NCI-H1417 treated with DMSO at 0.1 percent for 48 hours (cell line): ENCODE results near the gene TICAM2.
A peak's percentile ranks its signal among the peaks of the same experiment; 100 is the strongest.
"Not testable (repeated sequence)": the region's sequence is repeated elsewhere in the genome, so short reads cannot be mapped to it uniquely, and the experiment has no call there.

Source experiments
- DNase-seq: peaks from one replicate; lab custom pipeline; 2025; lab: John Stamatoyannopoulos, UW

Gene TICAM2, protein sequence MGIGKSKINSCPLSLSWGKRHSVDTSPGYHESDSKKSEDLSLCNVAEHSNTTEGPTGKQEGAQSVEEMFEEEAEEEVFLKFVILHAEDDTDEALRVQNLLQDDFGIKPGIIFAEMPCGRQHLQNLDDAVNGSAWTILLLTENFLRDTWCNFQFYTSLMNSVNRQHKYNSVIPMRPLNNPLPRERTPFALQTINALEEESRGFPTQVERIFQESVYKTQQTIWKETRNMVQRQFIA

DNA sequence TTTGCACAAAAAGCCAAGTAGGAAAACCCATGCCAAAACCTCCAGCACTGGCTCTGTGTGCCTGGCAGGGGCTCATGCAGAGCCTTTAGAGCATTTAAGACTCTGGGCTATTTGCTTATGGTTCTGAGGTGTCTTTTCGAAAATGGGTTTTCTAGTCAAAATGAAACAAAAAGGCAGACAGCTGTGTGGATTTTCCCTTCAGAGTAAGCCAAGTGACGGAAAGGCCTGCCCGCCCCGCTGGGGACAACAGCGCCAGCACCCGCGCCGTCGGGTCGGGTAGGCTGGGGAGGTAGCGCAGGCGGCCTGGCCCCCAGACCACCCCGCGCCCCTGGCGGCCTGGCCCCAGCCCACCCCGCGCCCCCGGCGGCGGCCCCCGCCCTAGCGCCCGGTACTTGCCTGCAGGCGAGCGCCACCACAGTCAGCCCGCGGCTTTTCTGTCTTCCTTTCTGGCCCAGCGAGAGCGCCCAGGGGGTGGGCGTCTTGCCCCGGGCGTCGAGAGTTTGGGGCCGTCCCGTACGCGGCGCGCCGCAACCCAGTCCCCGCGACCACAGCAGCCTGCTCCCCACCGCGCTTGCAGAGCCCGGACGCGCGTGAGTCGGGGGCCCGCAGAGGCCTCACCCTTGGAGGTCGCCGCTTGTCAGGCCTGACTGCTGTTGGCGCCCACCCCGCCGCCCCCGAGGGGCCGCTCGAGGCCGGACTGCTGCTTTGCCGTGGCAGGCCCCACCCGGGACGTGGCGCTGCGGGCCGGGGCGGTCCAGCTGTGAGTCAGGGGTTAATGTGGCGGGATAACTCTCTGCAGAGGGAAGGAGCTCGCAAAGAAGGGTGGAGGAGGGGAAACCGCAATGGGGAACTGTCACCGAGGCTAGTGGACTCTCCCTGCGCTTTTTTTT, at the start of gene TICAM2:
TSS of gene TICAM2 (minus strand) at position 779 of the 890 bp plus-strand sequence. CDS start 21,223 bp downstream, outside the sequence.
- DNase-seq, result no peak

DNA sequence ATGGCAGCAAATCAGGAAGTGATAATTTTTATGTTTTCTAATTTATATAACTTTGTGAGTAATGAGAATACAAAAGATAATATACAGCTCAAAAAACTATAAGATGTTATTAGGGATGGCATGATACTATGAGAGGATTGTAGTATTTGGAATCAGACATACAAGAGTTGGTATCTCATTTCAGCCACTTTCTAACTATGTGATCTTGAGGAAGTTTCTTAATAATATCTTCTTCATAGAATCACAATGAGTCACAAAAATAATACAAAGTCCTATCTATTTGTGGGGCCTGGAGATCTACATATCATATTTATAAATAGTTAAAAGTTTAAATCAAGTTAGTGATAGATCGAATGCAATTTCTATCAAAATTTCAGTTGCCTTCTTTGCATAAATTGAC, 47.3 kb upstream of the TICAM2 start:
- DNase-seq, result no peak

GRCh38 chr5:115648056-115648455, 45.8 kb upstream of the TICAM2 start:
- no peak for DNase-seq

DNA sequence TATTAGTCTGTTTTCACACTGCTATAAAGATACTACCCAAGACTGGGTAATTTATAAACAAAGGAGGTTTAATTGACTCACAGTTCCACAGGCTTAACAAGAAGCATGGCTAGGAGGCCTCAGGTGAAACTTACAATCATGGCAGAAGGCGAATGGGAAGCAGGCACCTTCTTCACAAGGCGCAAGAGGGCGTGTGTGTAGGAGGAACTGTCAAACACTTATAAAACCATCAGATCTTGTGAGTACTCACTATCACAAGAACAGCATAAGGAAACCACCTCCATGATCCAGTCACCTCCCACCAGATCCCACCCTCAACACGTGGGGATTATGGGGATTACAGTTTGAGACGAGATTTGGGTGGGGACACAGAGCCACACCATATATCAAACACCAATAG, 43.1 kb upstream of the TICAM2 start:
- not testable (repeated sequence) for DNase-seq

GRCh38 chr5:115644046-115644445, 41.8 kb upstream of the TICAM2 start:
- no peak for DNase-seq

GRCh38 chr5:115641948-115642347, 39.7 kb upstream of the TICAM2 start:
- DNase-seq, result no peak

DNA sequence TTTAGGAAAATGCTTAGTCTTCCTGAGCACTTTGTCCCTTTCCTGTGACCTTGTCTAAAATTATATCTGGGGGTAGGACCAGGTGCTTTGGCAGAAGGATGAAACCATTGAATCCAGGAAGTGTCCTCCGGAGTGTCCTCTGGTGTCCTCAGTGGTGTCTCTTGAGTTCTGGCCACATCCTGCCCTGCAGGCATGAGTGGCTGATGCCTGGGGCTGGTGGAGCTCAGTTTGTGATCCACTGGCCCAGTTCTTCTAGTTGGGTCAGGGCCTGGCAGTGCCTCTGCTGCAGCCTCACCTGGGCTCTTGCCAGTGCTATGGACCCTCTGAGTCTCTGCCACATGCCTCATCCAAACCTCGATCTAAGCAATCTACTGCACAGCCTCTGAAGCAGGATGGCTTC, 38.0 kb upstream of the TICAM2 start:
- DNase-seq, result no peak

DNA sequence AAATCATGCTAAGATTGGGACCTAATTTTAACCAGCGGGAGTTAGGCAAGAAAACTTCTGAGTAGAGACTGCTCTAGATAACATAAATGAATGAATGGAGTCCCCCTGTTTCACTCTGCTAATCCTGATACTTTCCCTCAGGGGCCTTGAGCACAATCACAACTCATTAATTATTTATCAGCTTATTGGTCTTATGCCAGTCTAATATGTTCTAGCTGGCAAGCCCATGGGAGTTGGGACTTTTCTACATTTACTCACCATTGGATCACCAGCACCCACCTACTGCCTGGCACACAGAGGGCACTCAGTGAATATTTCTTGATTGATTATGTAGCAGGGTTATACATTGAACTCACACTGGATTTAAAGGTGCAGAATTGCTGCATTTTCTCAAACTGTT, 37.1 kb upstream of the TICAM2 start:
- no peak for DNase-seq

DNA sequence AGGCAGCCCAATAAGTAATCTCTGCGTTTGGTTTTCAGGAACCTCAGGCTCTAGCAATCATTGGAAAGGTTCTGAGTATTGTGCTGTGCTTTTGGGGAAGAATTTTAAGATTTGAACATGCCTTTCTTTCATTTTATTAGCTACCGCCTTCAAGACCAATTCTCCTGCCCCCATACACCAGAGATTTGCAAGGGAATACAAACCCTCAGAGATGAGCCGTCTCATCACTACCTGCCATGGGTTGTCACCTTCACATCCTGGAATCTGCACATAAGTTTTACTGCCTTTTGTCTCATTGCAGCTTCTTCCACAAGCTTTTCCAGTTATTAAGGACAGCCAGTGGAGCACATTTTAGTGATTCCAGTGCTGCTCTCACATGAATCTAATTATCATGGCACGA, 35.2 kb upstream of the TICAM2 start:
- no peak for DNase-seq

DNA sequence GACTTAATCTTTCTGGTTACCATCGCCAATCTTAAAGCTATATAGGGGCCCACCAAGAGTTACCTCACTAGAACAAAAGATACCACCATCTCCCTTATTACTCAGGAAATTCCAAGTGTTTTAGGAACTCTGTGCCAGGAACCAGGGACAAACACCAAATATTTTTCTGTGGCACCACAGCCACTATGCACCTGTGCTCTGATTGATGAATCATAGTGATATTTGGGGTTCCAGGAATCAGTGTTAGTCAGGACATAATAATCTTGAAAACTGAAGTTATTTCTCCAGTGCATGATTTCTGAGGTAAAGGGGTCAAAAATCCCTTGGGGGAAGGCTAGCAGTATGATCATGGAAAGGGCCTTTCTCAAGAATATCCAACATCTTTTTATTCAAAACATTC, 33.7 kb upstream of the TICAM2 start:
- no peak for DNase-seq

DNA sequence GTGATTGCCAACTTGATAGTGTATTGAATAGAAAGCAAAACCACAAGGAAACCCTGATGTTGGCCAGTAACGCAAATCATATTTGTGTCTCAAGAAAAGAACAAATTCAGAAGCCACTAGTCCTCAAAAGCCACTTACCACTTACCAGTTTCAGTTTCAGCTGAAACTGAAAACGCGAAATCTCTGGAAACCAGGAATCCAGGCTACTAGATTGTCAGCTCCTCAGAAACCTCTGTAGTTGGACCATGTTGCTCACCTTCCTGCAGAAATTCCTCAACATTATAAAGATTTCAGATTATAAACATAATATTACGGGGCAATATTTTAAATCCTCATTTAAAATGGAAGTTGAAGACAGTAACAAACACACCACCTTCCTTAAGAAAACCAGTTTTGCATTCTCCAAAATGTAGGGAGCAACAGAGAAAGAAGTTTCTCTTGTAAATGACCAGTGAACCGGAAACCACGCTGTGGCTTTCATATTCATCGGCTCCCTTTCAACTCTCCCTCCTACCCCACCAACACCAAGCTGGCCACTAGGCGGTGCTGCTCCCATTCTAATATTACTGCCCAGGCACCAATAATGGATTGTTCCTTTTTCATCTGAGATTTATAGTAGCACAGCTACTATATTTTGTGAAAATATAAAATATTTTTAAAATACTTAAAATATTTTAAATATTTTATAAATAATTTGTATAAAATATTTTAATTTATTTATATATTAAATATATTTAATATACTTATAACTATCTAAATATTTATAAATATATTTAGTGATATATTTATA, 32.3 kb upstream of the TICAM2 start:
- DNase-seq, result peak; percentile 31

DNA sequence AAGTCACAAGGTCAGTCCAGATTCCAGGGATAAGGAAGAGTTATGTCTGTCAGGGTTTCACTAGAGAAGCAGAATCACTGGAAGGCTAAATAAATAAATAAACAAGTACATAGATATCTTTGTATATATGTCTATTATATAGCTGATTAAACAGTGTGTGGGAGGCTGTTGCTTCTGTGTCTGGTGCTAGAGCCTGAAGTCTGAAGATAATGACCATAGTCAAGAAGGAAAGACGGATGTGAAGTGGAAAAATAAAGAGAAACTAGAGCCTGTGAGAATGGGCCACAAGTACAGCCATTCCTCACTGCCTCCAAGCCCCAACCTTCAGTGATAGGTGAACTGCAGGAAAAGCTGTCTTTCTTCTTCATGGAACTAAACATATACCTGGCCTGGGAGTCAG, 27.6 kb upstream of the TICAM2 start:
- DNase-seq, result no peak

GRCh38 chr5:115627295-115627865, 25.1 kb upstream of the TICAM2 start:
- no peak for DNase-seq

DNA sequence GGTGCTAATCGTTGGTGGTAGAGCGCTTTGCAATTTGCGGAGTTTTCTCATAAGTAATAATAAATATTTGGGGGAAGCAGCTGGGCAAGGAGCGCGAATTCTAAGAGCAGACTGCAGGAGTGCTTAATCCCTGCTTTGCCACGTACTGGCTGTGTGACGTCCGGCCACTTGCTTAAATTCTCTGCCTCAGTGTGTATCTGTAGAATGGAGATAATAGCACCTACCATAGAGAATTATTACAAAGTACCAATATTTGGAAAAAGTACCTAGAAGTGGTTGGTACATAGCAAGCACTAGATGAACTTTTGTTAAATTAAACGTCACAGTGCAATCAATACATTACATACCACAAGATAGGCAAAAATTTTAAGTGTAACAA, 24.2 kb upstream of the TICAM2 start:
- no peak for DNase-seq

DNA sequence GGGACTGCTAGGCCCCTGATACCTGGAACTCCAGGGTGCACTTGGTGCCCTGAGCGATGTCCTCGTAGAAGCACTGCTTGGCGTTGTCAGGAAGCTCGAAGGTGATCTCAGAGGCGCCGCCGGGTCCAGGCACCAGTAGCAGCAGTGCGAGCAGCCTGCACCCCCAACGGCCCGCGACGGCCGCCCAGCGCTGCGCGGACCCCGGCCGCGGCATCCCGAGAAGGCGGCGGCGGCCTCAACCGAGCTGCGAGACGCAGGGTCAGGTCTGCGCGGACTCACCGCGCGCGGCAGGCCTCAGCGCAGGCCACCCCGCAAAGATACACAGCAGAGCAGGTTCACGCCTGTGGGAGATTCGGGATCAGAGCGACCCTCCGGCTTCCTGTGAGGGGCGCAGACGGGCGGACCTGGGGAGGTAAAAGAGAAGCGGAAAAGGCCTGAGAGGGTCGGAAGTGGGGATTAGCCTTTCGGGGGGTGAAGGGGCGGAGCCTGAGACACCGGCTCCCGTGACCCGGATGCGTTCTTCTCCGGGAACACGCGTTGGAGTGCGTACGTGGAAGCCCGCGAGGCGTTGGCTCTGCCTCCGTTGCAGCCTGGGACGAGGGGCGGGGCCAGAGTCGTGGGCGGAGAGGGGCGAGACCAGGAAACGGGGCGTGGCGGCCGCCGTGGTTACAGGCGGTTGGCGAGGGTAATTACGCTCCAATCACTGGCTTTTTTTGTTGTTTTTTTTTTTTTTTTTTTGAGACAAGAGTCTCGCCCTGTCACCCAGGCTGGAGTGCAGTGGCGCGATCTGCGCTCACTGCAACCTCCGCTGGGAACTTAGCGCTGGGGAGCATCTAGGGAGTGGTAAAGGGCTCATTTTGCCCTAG, 23.5 kb upstream of the TICAM2 start, which contains the start of gene TMED7:
TSS of gene TMED7 (minus strand) at position 458 of the 866 bp plus-strand sequence. CDS start at position 214, 244 bp downstream.
- peak; percentile 63 for DNase-seq

GRCh38 chr5:115624994-115625393, 22.7 kb upstream of the TICAM2 start:
- no peak for DNase-seq

GRCh38 chr5:115623658-115624057, 21.4 kb upstream of the TICAM2 start:
- no peak for DNase-seq

GRCh38 chr5:115621365-115621900, 19.2 kb upstream of the TICAM2 start:
- DNase-seq, result no peak

GRCh38 chr5:115616892-115617291, 14.6 kb upstream of the TICAM2 start:
- no peak for DNase-seq

DNA sequence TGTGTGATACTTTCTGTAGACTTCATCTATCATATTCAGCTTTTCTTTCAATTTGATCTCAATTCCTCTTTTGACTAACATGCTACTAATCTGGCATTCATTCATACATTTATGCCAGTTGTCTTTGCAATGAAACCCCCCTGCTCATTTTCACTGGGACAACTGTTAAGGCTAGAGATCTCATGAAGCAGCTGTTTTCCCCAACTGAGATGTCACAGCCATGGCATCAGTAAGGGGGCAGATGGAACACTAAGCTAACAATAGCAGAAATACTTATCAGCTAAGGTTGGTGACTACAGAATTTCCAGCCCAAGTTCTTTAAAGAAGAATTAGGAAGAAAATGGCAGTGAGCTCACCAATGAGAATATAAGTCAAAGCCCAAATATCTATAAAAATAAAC, 14.2 kb upstream of the TICAM2 start:
- DNase-seq, result no peak

GRCh38 chr5:115611873-115612272, 9.6 kb upstream of the TICAM2 start:
- DNase-seq, result no peak
